Effector CD8-positive, alpha-beta T cell (primary cell): ENCODE results near the gene BCKDK.

Source experiments
- DNase-seq: peaks from one replicate; lab custom pipeline; 2025; lab: John Stamatoyannopoulos, UW

The BCKDK gene

DNA sequence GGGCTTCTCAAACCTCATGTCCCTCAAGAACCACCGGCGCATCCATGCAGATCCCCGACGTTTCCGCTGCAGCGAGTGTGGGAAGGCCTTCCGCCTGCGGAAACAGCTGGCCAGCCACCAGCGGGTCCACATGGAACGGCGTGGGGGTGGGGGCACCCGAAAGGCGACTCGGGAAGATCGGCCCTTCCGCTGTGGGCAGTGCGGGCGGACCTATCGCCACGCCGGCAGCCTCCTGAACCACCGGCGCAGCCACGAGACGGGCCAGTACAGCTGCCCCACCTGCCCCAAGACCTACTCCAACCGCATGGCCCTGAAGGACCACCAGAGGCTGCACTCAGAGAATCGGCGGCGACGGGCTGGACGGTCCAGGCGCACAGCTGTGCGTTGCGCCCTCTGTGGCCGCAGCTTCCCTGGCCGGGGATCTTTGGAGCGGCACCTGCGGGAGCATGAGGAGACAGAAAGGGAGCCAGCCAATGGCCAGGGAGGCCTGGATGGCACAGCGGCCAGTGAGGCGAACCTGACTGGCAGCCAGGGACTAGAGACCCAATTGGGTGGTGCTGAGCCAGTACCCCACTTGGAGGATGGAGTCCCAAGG lies 28.1 kb upstream of the BCKDK start:
- no peak for DNase-seq

- DNase-seq = no peak
Measured at GRCh38 chr16:31080756-31081419, 27.3 kb upstream of the BCKDK start.

GRCh38 chr16:31081428-31082351 lies 26.5 kb upstream of the BCKDK start:
- DNase-seq = no peak

DNA sequence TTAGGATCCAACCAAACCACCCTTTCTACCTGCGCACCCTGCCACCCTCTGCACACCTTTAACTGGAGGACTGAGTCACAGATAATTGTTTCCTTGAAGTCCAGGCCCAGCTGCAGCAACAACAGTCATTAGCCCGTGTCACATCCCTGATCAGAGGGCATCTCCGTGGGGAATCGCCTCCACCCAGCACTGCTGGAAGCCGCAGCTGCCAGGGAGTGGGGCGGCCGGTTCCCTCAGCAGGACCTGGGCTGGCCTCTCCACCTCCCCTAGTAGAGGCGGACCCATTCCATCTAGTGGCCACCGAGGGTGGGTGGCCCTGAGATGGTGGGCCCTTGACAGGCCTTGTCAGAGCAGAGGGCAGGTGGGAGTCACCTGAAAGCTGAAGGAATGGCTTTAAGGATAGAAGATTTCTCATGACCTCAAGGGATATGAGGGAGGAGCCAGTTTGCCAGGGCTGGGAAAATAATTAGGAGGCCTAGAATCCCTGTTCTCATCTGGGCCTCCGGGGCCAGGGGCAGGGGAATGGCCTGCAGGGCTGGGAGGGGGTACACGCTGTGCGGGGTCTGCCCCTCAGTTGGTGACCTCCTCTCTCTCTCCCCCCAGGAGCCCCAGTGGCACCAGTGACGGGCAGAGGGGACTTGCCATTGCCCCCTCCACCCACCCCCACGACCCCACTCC lies 25.7 kb upstream of the BCKDK start:
- DNase-seq = no peak

- no peak for DNase-seq
Measured at GRCh38 chr16:31083081-31083480, 25.1 kb upstream of the BCKDK start.

- no peak for DNase-seq
Measured at GRCh38 chr16:31083556-31083955, 24.6 kb upstream of the BCKDK start.

GRCh38 chr16:31083981-31084380 lies 24.2 kb upstream of the BCKDK start:
- DNase-seq = no peak

- DNase-seq = no peak
Measured at GRCh38 chr16:31084584-31085302, 23.4 kb upstream of the BCKDK start.

DNA sequence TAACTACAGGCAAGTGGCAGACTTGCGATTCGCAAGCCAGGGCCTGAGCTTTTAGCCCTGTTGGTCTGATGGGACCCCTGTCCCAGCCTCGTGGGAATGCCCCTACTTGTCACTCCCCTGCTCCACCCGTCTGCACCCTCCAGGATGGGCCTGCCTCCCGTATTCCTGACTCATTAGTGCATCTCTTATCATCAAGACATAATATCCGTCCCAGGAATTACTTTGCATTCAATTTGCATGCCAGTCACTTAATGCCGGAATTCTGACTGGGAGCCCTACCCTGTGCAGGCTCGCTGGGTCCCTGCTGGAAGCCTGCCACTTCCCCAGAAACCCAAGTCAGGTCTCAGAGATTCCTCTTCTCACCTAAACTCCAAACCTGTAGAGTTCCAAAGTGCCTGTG lies 22.8 kb upstream of the BCKDK start:
- no peak for DNase-seq

- DNase-seq = no peak
Measured at GRCh38 chr16:31085873-31086628, 22.1 kb upstream of the BCKDK start.

DNA sequence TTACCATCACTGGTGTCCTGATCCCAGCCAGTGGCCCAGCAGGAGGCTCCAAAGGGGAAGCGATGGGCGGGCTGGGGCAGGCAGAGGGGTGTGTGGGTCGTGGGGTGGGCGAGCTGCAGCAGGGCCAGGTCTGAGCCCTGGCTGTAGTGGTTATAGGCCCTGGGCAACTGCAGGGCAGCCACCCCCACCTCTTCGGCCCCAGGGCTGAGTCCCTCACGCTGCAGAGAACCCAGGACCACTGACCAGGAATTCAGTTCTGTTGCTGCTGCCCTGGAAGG lies 21.6 kb upstream of the BCKDK start:
- DNase-seq = no peak

DNA sequence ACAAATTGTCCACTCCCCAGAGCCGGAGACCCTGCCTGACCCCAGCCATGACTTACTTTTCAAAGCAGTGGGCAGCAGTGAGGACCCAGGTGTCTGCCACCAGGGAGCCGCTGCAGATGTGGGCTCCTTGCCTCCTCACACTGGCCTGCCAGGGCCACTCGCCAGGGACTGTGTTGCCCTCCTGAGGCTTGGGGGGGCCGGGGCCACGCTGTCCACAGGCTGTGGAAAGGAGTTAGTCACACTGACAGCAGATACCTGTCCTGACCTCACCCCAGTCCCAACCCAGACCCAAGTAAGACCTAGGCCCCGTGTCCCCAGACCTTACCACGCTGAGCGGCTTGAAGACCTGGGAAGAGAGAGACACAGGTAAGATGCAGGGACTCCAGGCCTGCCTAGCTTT lies 20.7 kb upstream of the BCKDK start:
- DNase-seq = no peak

DNA sequence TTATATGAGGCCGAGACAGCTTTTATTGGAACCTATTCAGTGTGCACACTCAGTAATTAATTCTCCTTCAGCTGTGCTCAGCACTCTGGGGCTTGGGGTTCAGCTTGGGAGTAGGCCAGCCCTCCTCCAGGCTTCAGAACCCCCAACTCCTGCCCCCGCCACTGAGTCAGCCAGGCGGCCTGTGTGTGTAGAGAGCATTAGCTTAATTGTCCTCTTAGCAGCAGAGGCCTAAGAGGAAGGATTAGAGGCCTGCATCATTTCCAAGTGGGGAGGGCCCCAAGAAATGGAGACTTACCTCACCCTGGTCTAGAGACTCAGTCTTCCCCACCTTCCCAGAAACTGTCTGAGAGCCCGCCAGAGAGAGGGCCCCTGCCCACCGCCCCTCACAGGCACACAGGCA lies 20.2 kb upstream of the BCKDK start:
- DNase-seq = no peak

DNA sequence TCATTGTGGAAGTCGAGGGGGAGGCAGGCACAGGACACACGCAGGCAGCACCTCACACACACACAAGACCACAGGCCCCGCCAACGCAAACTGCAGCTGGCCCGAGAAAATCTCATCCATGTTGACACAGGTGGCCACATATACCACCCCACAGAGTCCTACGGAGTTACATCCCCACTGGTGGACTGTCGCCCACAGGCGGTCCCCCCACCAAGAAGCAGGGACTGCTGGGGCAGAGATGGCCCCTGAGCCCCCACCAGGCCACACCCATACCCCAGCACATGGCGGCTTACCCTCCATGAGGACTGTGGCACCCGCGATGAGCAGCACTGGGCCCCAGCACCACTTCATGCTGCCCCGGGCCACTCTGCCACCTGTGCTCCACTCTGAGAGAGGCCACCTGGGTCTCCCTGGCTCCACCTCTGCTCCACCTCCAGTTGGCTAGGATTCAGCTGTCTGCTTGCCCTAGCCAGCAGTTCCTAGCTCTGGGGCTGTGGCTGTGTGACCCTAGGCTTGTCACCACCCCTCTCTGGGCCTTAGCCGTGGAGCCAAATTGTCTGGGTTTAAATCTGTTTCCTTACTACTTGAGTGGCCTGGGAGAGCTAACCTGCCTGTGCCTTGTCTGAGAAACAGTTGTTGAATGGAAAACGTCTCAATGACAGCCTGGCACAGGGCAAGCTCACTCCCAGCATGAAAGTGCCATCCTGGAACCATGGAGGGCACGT lies 19.6 kb upstream of the BCKDK start, which contains the start of gene PRSS53:
Gene PRSS53, minus strand, starts transcription at position 485 of the 725 bp plus-strand sequence. Its CDS starts 134 bp downstream, at position 351.
- DNase-seq = no peak

DNA sequence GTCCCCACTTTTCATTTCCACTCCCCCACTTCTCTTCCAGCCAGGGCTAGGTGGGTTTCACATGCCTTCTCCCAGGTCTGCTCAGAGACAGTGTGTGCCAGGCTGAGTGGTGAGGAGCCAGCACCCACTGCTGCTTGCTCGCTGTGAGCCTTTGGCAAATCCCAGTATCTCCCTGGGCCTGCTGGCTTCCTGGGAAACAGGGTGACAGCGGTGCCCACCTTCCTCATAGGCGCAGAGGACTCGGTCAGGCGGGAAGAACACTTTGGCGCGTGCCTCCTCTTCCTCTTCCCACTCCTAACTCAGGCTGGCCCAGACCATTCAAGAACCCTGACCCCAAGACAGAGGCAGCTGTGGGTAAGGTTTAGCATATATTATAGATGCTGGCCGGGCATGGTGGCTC lies 19.0 kb upstream of the BCKDK start:
- no peak for DNase-seq

GRCh38 chr16:31090540-31090939 lies 17.6 kb upstream of the BCKDK start:
- no peak for DNase-seq

- no peak for DNase-seq
Measured at GRCh38 chr16:31092330-31092729, 15.9 kb upstream of the BCKDK start.

GRCh38 chr16:31093132-31093703 lies 15.0 kb upstream of the BCKDK start:
- DNase-seq = no peak

DNA sequence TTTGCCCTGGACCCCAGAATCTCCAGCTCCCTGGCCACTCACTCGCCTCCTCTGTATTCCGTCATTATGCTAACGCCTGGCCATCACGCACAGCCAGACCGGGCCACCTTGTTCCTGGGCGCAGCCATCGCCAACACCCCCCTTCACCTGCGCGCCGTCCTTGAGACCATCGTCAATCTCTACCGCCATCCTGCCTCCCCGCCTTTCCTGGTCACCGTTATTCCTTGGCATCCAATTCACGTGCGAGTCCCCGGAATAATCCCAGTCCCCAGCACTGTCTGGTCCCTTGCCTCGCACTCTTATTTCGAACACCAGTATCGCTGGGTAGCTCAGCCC lies 14.1 kb upstream of the BCKDK start:
- DNase-seq = no peak
